LNCaP clone FGC (cell line): ENCODE data around the gene MAST4.

ENCODE experiments used
- DNase-seq: peaks from one replicate; pipeline ENCODE4 v3.0.0-alpha.2; 2011; ENCODE audit warnings: low read depth
- H3K4me3 ChIP-seq: 2 replicates; pipeline ENCODE4 v1.5.1; 2011; ENCODE audit warnings: mild to moderate bottlenecking, low read depth, low read length, control low read depth
- TF ChIP-seq, protein P1 (sequence below): IDR thresholded peaks from 2 replicates; pipeline ENCODE4 v1.5.1; 2012; ENCODE audit warnings: mild to moderate bottlenecking; ENCODE audit not compliant: control insufficient read depth, insufficient read depth; ENCODE audit errors: extremely low read depth

MAST4 gene

DNA sequence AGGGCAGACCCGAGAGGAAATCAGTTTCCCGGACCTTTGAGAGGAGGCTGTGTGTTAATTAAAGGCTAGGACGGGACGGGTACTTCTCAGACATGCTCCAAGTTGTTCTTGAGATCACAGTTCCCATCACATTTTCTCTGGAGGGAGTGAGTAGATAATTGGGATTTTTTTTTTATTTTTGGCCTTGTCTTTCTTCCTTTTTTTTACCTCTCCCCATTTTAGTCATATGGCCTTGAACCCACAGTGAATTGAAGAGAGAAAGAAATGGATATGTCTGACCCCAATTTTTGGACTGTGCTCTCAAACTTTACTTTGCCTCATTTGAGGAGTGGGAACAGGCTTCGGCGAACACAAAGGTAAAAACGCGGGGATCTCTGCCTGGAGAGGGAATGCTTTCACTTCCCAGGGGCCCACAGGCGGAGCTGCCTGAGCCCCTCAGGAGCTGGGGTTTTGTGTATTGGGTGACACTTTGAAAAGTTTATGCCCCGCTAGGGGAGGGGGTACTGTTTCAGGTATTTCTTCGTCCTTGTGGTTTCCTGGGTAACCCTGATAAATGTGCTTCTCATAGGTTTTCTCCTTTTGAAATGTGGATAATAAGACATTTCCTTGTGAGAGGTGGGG, 408.6 kb downstream of the MAST4 start:
- TF ChIP-seq, protein P1, sequence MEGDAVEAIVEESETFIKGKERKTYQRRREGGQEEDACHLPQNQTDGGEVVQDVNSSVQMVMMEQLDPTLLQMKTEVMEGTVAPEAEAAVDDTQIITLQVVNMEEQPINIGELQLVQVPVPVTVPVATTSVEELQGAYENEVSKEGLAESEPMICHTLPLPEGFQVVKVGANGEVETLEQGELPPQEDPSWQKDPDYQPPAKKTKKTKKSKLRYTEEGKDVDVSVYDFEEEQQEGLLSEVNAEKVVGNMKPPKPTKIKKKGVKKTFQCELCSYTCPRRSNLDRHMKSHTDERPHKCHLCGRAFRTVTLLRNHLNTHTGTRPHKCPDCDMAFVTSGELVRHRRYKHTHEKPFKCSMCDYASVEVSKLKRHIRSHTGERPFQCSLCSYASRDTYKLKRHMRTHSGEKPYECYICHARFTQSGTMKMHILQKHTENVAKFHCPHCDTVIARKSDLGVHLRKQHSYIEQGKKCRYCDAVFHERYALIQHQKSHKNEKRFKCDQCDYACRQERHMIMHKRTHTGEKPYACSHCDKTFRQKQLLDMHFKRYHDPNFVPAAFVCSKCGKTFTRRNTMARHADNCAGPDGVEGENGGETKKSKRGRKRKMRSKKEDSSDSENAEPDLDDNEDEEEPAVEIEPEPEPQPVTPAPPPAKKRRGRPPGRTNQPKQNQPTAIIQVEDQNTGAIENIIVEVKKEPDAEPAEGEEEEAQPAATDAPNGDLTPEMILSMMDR: no peak
- DNase-seq: no peak

DNA sequence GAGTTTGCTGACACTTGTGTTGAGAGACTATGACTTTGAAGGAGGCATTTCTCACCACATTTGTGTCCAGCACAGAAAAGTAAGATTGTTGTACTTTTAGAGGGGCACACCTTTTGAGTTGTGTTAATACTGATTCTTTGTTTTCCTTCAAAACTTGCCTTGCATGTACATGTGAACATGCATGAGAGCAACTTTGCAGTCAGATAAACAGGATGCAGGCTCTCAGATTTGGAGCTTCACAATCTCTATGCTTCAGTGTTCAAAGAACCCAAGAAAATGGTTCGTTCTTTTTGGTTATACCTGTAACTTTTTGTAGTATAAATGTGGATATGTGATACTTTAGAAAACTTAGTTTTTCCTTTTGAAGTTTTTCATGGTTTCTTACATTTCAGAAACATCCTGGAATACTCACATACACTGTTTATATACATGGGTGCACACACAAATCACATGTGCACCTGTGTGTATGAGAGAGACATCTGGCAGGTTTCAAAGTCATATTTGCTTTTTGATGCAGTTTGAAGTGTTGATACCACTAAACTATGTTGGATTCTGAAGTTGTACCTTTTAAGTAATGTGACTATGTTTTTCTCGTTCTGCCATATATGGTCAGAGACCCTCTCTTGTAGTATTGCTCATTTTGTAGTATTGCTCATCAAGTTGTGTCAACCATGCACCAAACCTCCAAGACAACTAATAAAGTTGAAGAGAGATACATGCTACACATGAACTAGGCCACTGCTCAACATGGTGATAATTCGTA, 409.7 kb downstream of the MAST4 start:
- DNase-seq: no peak
- peak overlapping the region; percentile 65 for H3K4me3 ChIP-seq
- TF ChIP-seq, protein P1: no peak

More for the DNA sequence above, 408.6 kb downstream of the MAST4 start:
- peak overlapping the region; percentile 65 for H3K4me3 ChIP-seq

DNA sequence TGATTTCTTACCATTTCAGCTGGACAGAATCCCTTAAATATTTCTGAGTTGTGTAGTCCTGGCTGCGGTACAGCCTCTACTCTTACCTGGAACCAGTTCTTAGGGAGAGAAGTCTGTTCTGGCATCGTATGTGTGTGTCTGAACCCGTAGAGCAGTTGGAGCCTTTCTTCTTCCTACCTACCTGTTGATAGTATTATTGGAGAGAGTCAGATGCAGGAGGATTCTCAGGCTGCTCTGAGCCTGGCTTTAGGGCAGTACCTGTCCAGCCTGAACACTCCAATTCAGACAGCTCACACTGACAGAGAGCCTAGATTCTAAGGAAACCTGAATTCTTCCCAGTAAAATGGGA, 410.3 kb downstream of the MAST4 start:
- TF ChIP-seq, protein P1: no peak
- no peak overlapping the region for H3K4me3 ChIP-seq
- no peak for DNase-seq

DNA sequence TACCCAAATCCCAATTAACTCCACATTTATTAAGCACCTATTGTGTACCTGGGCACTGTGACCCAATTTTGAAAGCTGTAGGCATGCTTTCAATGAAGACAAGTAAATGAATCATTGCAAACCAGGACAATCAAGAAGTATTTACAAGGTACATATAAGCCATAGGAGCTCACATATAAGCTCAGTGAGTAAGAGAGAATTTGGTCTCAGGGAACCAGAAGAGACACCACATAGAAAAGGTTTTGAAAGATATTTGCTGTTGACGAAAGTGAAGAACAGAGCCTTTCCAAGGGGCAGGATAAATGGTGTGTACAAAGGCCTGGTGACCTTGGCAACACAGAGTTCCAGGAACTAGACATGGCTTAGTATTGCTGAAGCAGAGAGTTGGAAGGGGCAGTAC, 412.8 kb downstream of the MAST4 start:
- TF ChIP-seq, protein P1: no peak
- no peak overlapping the region for H3K4me3 ChIP-seq
- DNase-seq: no peak

DNA sequence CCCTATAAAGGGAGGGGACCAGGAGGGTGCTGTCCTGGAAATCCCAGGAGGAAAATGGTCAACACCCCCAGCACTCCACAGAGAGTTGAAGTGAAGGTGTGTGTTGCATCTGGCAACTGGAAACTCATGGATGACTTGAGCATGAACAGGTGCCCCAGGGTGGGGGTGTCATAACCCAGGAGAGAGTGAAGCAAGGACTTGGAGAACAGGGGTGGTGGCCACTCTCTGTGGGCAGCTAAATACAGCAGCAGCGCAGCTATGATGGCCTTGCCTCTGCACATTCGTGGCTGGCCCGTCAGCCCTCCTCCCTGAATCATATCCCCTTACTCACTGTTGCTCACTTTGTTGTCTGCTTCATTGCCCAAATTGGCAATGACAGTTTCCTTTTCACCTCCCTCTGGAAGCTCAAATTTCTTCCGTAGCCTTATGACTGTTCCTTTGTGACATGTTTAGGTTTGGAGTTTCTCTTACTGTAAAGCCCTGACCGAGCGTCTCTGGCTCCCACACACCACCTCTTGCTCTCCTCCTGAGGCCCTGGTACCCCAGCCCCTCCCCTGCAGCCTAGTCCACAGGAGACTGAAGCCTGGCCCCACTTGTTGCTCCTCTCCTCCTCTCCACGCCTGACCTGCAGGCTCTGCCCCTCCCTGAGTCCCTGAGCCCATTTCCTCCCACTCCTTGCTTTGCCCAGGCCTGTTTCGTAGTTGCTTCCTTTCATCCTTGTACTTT, 414.7 kb downstream of the MAST4 start:
- no peak overlapping the region for H3K4me3 ChIP-seq
- TF ChIP-seq, protein P1: no peak
- DNase-seq: no peak

DNA sequence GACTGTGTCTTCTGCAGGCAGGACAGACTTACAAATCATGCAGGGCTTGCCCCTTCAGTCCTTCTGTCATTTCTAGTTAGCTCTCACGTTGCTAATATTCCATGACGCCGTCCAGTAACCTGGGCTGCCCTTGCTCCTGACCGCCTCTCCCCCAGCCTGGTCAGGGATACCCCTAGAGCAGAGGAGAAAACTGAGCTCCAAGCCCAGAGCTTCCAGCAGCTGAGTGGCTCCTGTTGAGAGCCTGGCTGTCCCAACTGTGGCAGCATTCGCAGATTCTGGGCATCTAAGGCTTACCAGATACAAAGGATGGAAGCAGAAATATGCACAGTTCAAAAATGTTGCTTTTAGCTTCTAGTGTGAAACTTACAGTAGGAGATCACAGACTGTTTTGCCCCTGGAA, 415.2 kb downstream of the MAST4 start:
- no peak overlapping the region for H3K4me3 ChIP-seq

More for the DNA sequence above, 415.2 kb downstream of the MAST4 start:
- TF ChIP-seq, protein P1: no peak
- no peak for DNase-seq
